Panc1 (cell line): ENCODE results near the gene SERPINE2. TPM values are rescaled to one million over a fixed set of nuclear protein-coding genes. Genes with fewer than 3 reads are reported as not detected.

Experiments
- ATAC-seq: fragments of 200-7000 bp; cut with Tn5 transposase; 2 replicates; pipeline ENCODE4 v1.9.1; 2020; ENCODE audit warnings: mild to moderate bottlenecking, moderate library complexity
- BruUV-seq: library from RNA; stranded (reverse); fragments of 400-500 nt; replicated peaks from 2 replicates; lab custom pipeline; 2021; lab: Mats Ljungman, UMichigan
- CTCF ChIA-PET: fragments of 300-600 bp; sonication (Branson Sonifier 250); formaldehyde crosslinking; loops from one replicate; lab custom pipeline; 2022; ENCODE audit warnings: antibody characterized with exemption; lab: Charles Lee
- POLR2A ChIA-PET: fragments of 300-600 bp; sonication (Branson Sonifier 250); formaldehyde crosslinking; loops from one replicate; lab custom pipeline; 2022; ENCODE audit warnings: antibody characterized with exemption; lab: Charles Lee
- DNase-seq: peaks from one replicate; pipeline ENCODE4 v3.0.0-alpha.2; 2010; ENCODE audit warnings: low read depth, low spot score
- H3K27ac ChIP-seq: 2 replicates; pipeline ENCODE4 v1.5.1; 2011; ENCODE audit warnings: mild to moderate bottlenecking, low read length, inconsistent platforms
- H3K27me3 ChIP-seq: fragments of 200-500 bp; sonication (Bioruptor generic); 2 replicates; pipeline ENCODE4 v1.6.0; 2014; ENCODE audit warnings: low read length, inconsistent platforms; ENCODE audit not compliant: control insufficient read depth, insufficient read depth
- H3K36me3 ChIP-seq: fragments of 200-500 bp; sonication (Bioruptor generic); 2 replicates; pipeline ENCODE4 v1.5.1; 2014; ENCODE audit warnings: inconsistent platforms, mild to moderate bottlenecking, low read length, moderate library complexity; ENCODE audit not compliant: control insufficient read depth, insufficient read depth
- H3K4me1 ChIP-seq: 2 replicates; pipeline ENCODE4 v1.5.1; 2011; ENCODE audit warnings: inconsistent platforms, mild to moderate bottlenecking, low read length, moderate library complexity; ENCODE audit not compliant: control insufficient read depth, insufficient read depth
- H3K4me3 ChIP-seq, 2 experiments: 2 replicates each; pipeline ENCODE4 v1.5.1; 2011 to 2012; ENCODE audit warnings: low read depth in 2 of 2, low read length in 2 of 2, mild to moderate bottlenecking in 2 of 2, inconsistent platforms in 1 of 2, moderate library complexity in 1 of 2
- H3K9me3 ChIP-seq: fragments of 200-500 bp; sonication (Bioruptor generic); 2 replicates; pipeline ENCODE4 v1.5.1; 2014; ENCODE audit warnings: low read depth, mild to moderate bottlenecking, inconsistent platforms, low read length, moderate library complexity; ENCODE audit not compliant: control insufficient read depth, insufficient read depth
- CTCF ChIP-seq: fragments of 450-650 bp; IDR thresholded peaks from 2 replicates; pipeline ENCODE4 v1.5.1; 2017; ENCODE audit warnings: mild to moderate bottlenecking
- POLR2AphosphoS5 ChIP-seq: IDR thresholded peaks from 2 replicates; pipeline ENCODE4 v1.6.1; 2012; ENCODE audit warnings: mild to moderate bottlenecking, low read depth, low read length, moderate library complexity
- REST ChIP-seq, 2 experiments: IDR thresholded peaks; 2 replicates each; pipeline ENCODE4 v1.6.1; 2011 to 2012; ENCODE audit warnings: low read depth in 2 of 2, control low read depth in 1 of 2, low read length in 1 of 2, mild to moderate bottlenecking in 1 of 2, moderate library complexity in 1 of 2; ENCODE audit not compliant: insufficient read depth in 1 of 2
- SIN3A ChIP-seq: IDR thresholded peaks from 2 replicates; pipeline ENCODE4 v1.6.1; 2012; ENCODE audit warnings: low read depth, mild to moderate bottlenecking, low read length, moderate library complexity, borderline replicate concordance; ENCODE audit not compliant: insufficient read depth
- TCF7L2 ChIP-seq: IDR thresholded peaks from 2 replicates; pipeline ENCODE4 v1.6.1; 2011; ENCODE audit warnings: mild to moderate bottlenecking, low read depth, low read length, inconsistent platforms
- in situ Hi-C: cut with HindIII; loops from 2 replicates; pipeline ENCODE4 v1.10.0; 2016; ENCODE audit warnings: low sequenced_read_pairs, low pct_unique_long_range_greater_than_20kb
- intact Hi-C: fragments of 100-400 bp; cut with micrococcal nuclease; formaldehyde crosslinking; loops from one replicate; pipeline ENCODE4 v1.10.0; 2022; ENCODE audit not compliant: unreplicated experiment
- total RNA-seq: library from RNA; stranded (reverse); gene quantifications from one replicate; pipeline ENCODE4 v1.2.1, GENCODE V29; 2021; ENCODE audit not compliant: unreplicated experiment

Gene SERPINE2
- total RNA-seq, 1 experiment from 2014 or later: 3.1 TPM

GRCh38 chr2:223954401-223954800 lies 84.7 kb downstream of the SERPINE2 start:
- peaks cover 5% of the 10 kb centered on the region for H3K36me3 ChIP-seq
- H3K4me1 ChIP-seq: peaks cover 16% of the 10 kb centered on the region; the same call in 1 of the 2 replicates
- in situ Hi-C loops (no loop called here), intact Hi-C loops (no loop called here)
- ATAC-seq: no peak
- BruUV-seq: no TSS peak
- no peak for TF ChIP-seq POLR2AphosphoS5
- no peak for TF ChIP-seq SIN3A
- no peak for TF ChIP-seq TCF7L2
- TF ChIP-seq CTCF: no peak
- TF ChIP-seq REST (IDR thresholded peaks at IDR 0.05; ENCODE audit: insufficient read depth in 1 of 2, low read depth in 2 of 2, low read length in 1 of 2): no peak
- H3K4me3 ChIP-seq: no peak overlapping the region
- H3K27me3 ChIP-seq: no peaks in the 10 kb centered on the region
- no peak overlapping the region for H3K27ac ChIP-seq
- ChIA-PET CTCF (no interaction called here), POLR2A (no interaction called here)
- DNase-seq: no peak
- H3K9me3 ChIP-seq: no peaks in the 10 kb centered on the region

- Histone ChIP-seq H3K36me3 (no peaks in the 10 kb centered on the region; the same call in 1 of the 2 replicates), H3K4me1 (peaks cover 7% of the 10 kb centered on the region; the same call in 1 of the 2 replicates), H3K4me3 (no peak overlapping the region), H3K9me3 (no peaks in the 10 kb centered on the region), H3K27ac (no peak overlapping the region), H3K27me3 (no peaks in the 10 kb centered on the region)
- no peak for ATAC-seq
- DNase-seq: no peak
- POLR2A ChIA-PET: no interaction called here
- in situ Hi-C loops (no loop called here), intact Hi-C loops (no loop called here)
- TF ChIP-seq POLR2AphosphoS5 (no peak), CTCF (no peak), SIN3A (no peak), TCF7L2 (no peak), REST (IDR thresholded peaks at IDR 0.05; ENCODE audit: insufficient read depth in 1 of 2, low read depth in 2 of 2, low read length in 1 of 2) (no peak)
- CTCF ChIA-PET: no interaction called here
- no TSS peak for BruUV-seq
Observed at GRCh38 chr2:223952280-223952968, 86.7 kb downstream of the SERPINE2 start.
